HCT116 (cell line): ENCODE data around the gene KRT6C. TPM values are rescaled to one million over a fixed set of nuclear protein-coding genes. Genes with fewer than 3 reads are reported as not detected.

Experiments
- ATAC-seq: fragments of 200-7000 bp; cut with Tn5 transposase; 2 replicates; pipeline ENCODE4 v1.9.1; 2020; ENCODE audit warnings: mild to moderate bottlenecking, moderate library complexity
- BruUV-seq: library from RNA; stranded (reverse); fragments of 400-500 nt; replicated peaks from 2 replicates; lab custom pipeline; 2021; lab: Mats Ljungman, UMichigan
- CTCF ChIA-PET: fragments of 300-600 bp; sonication (Branson Sonifier 250); formaldehyde crosslinking; loops from one replicate; lab custom pipeline; 2021; ENCODE audit warnings: antibody characterized with exemption; lab: Charles Lee
- POLR2A ChIA-PET: fragments of 300-600, 350-600 bp; sonication (Branson Sonifier 250); formaldehyde crosslinking; loops from one replicate; lab custom pipeline; 2021; ENCODE audit warnings: antibody characterized with exemption; lab: Charles Lee
- RAD21 ChIA-PET, 2 experiments: fragments of 300-600 bp; sonication (Branson Sonifier 250); formaldehyde crosslinking; loops; one replicate each; lab custom pipeline; 2023; ENCODE audit warnings: low total read pairs in 2 of 2; ENCODE audit not compliant: uncharacterized antibody in 2 of 2, unreplicated experiment in 2 of 2, low non-redundant PET in 1 of 2; lab: Charles Lee
- DNase-seq: peaks from one replicate; pipeline ENCODE4 v3.0.0-alpha.2; 2010; ENCODE audit warnings: low read depth, low spot score
- H2AFZ ChIP-seq: fragments of 200-600 bp; shearing (Covaris generic), sonication (generic); 2 replicates; pipeline ENCODE4 v1.6.1; 2017; ENCODE audit warnings: low read depth, mixed run types, mixed read lengths, antibody characterized with exemption, low read length; ENCODE audit not compliant: poor library complexity, severe bottlenecking
- H3K27ac ChIP-seq: 2 replicates; pipeline ENCODE4 v1.5.1; 2012; ENCODE audit warnings: low read depth, low read length
- H3K27me3 ChIP-seq: fragments of 200-600 bp; sonication (generic); 2 replicates; pipeline ENCODE4 v1.6.1; 2016; ENCODE audit warnings: mixed run types, low read length, mixed read lengths; ENCODE audit not compliant: insufficient read depth
- H3K36me3 ChIP-seq, 2 experiments: fragments of 200-500 bp in 1 of 2; fragments of 200-600 bp in 1 of 2; sonication (Bioruptor generic) in 1 of 2; sonication (generic) in 1 of 2; 2 replicates each; pipeline versions ENCODE4 v1.5.1 to v1.6.1; 2014 to 2016; ENCODE audit warnings: low read length in 2 of 2, inconsistent platforms in 1 of 2, mixed read lengths in 1 of 2, mixed run types in 1 of 2; ENCODE audit not compliant: insufficient read depth in 2 of 2, control insufficient read depth in 1 of 2
- H3K4me1 ChIP-seq, 2 experiments: fragments of 200-600 bp in 1 of 2; sonication (generic) in 1 of 2; 2 replicates each; pipeline versions ENCODE4 v1.5.1 to v1.6.1; 2012 to 2017; ENCODE audit warnings: low read length in 2 of 2, inconsistent platforms in 1 of 2, mild to moderate bottlenecking in 1 of 2, mixed read lengths in 1 of 2, mixed run types in 1 of 2, moderate library complexity in 1 of 2; ENCODE audit not compliant: insufficient read depth in 2 of 2, control insufficient read depth in 1 of 2
- H3K4me2 ChIP-seq: fragments of 200-600 bp; sonication (generic); 2 replicates; pipeline ENCODE4 v1.6.1; 2017; ENCODE audit warnings: mixed run types, low read length, mixed read lengths
- H3K4me3 ChIP-seq, 2 experiments: fragments of 200-600 bp in 1 of 2; sonication (generic) in 1 of 2; replicated peaks in 1 of 2; 2 replicates each; pipeline ENCODE4 v1.5.1; 2011 to 2016; ENCODE audit warnings: low read length in 2 of 2, control low read depth in 1 of 2, low read depth in 1 of 2, mild to moderate bottlenecking in 1 of 2, mixed read lengths in 1 of 2, mixed run types in 1 of 2
- H3K79me2 ChIP-seq: fragments of 200-600 bp; sonication (generic); 2 replicates; pipeline ENCODE4 v1.6.1; 2017; ENCODE audit warnings: mild to moderate bottlenecking, mixed run types, low read length, moderate library complexity, mixed read lengths; ENCODE audit not compliant: insufficient read depth
- H3K9ac ChIP-seq: fragments of 200-600 bp; sonication (generic); 2 replicates; pipeline ENCODE4 v1.6.1; 2016; ENCODE audit warnings: low read length, mixed read lengths
- H3K9me2 ChIP-seq: fragments of 200-600 bp; sonication (generic), shearing (Covaris generic); 2 replicates; pipeline ENCODE4 v1.6.1; 2017; ENCODE audit warnings: mixed run types, mild to moderate bottlenecking, moderate library complexity; ENCODE audit not compliant: insufficient read depth
- H3K9me3 ChIP-seq, 2 experiments: fragments of 200-500 bp in 1 of 2; fragments of 200-600 bp in 1 of 2; sonication (Bioruptor generic) in 1 of 2; sonication (generic) in 1 of 2; 2 replicates each; pipeline ENCODE4 v1.6.1; 2014 to 2017; ENCODE audit warnings: low read length in 2 of 2, mixed read lengths in 2 of 2, inconsistent platforms in 1 of 2, low read depth in 1 of 2, mild to moderate bottlenecking in 1 of 2, mixed run types in 1 of 2, moderate library complexity in 1 of 2; ENCODE audit not compliant: control insufficient read depth in 1 of 2, insufficient read depth in 1 of 2
- H4K20me1 ChIP-seq: fragments of 200-600 bp; sonication (generic), shearing (Covaris generic); 2 replicates; pipeline ENCODE4 v1.6.1; 2017; ENCODE audit warnings: mixed run types, mild to moderate bottlenecking, moderate library complexity; ENCODE audit not compliant: insufficient read depth
- CBX3 ChIP-seq: IDR thresholded peaks from 2 replicates; pipeline ENCODE4 v1.6.1; 2012; ENCODE audit warnings: low read depth
- CEBPB ChIP-seq: IDR thresholded peaks from 2 replicates; pipeline ENCODE4 v1.6.1; 2012; ENCODE audit warnings: low read depth
- EGR1 ChIP-seq: IDR thresholded peaks from 2 replicates; pipeline ENCODE4 v1.6.1; 2012; ENCODE audit warnings: low read depth
- ELF1 ChIP-seq: IDR thresholded peaks from 2 replicates; pipeline ENCODE4 v1.6.1; 2012; ENCODE audit warnings: low read depth, borderline replicate concordance
- EZH2phosphoT487 ChIP-seq: fragments of 200-600 bp; IDR thresholded peaks from 2 replicates; pipeline ENCODE4 v1.6.1; 2018; ENCODE audit warnings: antibody characterized with exemption, borderline replicate concordance
- FOSL1 ChIP-seq: IDR thresholded peaks from 2 replicates; pipeline ENCODE4 v1.6.1; 2012; ENCODE audit warnings: low read depth
- JUND ChIP-seq: IDR thresholded peaks from 2 replicates; pipeline ENCODE4 v1.6.1; 2012
- POLR2A ChIP-seq: IDR thresholded peaks from 2 replicates; pipeline ENCODE4 v1.7.0; 2011; ENCODE audit warnings: borderline replicate concordance; ENCODE audit not compliant: insufficient read depth, insufficient read length; ENCODE audit errors: extremely low read depth
- POLR2AphosphoS5 ChIP-seq: IDR thresholded peaks from 2 replicates; pipeline ENCODE4 v1.6.1; 2011; ENCODE audit warnings: mild to moderate bottlenecking, low read depth, low read length, moderate library complexity
- RAD21 ChIP-seq: IDR thresholded peaks from 2 replicates; pipeline ENCODE4 v1.6.1; 2012; ENCODE audit warnings: low read depth, mild to moderate bottlenecking
- SIN3A ChIP-seq: IDR thresholded peaks from 2 replicates; pipeline ENCODE4 v1.6.1; 2012; ENCODE audit warnings: low read depth
- SP1 ChIP-seq: IDR thresholded peaks from 2 replicates; pipeline ENCODE4 v1.6.1; 2012; ENCODE audit warnings: low read depth
- SRF ChIP-seq: IDR thresholded peaks from 2 replicates; pipeline ENCODE4 v1.6.1; 2012; ENCODE audit warnings: low read depth
- TCF7L2 ChIP-seq: IDR thresholded peaks from 2 replicates; pipeline ENCODE4 v1.7.0; 2011; ENCODE audit warnings: borderline replicate concordance, inconsistent platforms; ENCODE audit not compliant: insufficient read depth, insufficient read length; ENCODE audit errors: extremely low read depth
- ZFX ChIP-seq: fragments of 450-650 bp; IDR thresholded peaks from 2 replicates; pipeline ENCODE4 v1.6.1; 2017
- intact Hi-C: fragments of 100-400 bp; cut with micrococcal nuclease; formaldehyde crosslinking; loops from 2 replicates; pipeline ENCODE4 v1.10.0; 2022
- total RNA-seq: library from RNA; stranded (reverse); gene quantifications from one replicate; pipeline ENCODE4 v1.2.1, GENCODE V29; 2021; ENCODE audit not compliant: unreplicated experiment
- TF ChIP-seq, protein P1 (sequence below), 3 experiments: fragments of 200-600 bp in 1 of 3; sonication (generic) in 1 of 3; IDR thresholded peaks in 2 of 3; conservative IDR thresholded peaks in 1 of 3; 2 replicates each; pipeline ENCODE4 v1.5.1; 2012 to 2017; ENCODE audit warnings: low read depth in 2 of 3, low read length in 2 of 3, antibody characterized with exemption in 1 of 3, borderline replicate concordance in 1 of 3, control low read depth in 1 of 3, mild to moderate bottlenecking in 1 of 3, mixed read lengths in 1 of 3, mixed run types in 1 of 3, moderate library complexity in 1 of 3; ENCODE audit not compliant: insufficient read depth in 1 of 3
- TF ChIP-seq, protein P2 (sequence below): IDR thresholded peaks from 2 replicates; pipeline ENCODE4 v1.6.1; 2012; ENCODE audit warnings: low read depth

Gene KRT6C
- total RNA-seq, 1 experiment from 2014 or later, result not detected

DNA sequence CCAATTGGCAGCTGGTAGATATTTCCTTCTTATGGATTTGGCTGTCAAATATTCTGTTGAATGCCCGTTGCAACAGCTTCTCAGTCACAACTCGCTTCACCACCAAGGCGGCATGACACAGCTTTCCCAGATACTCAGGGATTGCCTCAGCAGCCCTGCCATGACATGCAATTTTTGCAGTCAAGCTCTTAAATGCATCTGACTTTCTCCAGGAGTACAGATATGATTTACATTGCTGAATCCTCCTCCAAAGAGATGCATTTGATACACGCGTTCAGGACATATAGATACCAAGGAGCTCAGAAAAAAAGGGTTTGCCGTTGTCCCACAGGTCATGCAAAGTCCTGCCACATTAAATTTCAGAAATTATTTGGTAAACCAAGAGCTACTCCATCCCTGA is 40.1 kb upstream of the KRT6C start:
- no peak for ATAC-seq
- DNase-seq, result no peak
- no peaks in the 10 kb centered on the region for H3K9me2 ChIP-seq
- no peaks in the 10 kb centered on the region for H3K9me3 ChIP-seq
- no peaks in the 10 kb centered on the region for H4K20me1 ChIP-seq
- no peaks in the 10 kb centered on the region for H3K27me3 ChIP-seq
- H3K4me2 ChIP-seq, result no peak overlapping the region
- no peak for TF ChIP-seq JUND
- no peak for TF ChIP-seq POLR2A
- TF ChIP-seq ELF1, result no peak
- no peak for TF ChIP-seq EGR1
- TF ChIP-seq, protein P1, sequence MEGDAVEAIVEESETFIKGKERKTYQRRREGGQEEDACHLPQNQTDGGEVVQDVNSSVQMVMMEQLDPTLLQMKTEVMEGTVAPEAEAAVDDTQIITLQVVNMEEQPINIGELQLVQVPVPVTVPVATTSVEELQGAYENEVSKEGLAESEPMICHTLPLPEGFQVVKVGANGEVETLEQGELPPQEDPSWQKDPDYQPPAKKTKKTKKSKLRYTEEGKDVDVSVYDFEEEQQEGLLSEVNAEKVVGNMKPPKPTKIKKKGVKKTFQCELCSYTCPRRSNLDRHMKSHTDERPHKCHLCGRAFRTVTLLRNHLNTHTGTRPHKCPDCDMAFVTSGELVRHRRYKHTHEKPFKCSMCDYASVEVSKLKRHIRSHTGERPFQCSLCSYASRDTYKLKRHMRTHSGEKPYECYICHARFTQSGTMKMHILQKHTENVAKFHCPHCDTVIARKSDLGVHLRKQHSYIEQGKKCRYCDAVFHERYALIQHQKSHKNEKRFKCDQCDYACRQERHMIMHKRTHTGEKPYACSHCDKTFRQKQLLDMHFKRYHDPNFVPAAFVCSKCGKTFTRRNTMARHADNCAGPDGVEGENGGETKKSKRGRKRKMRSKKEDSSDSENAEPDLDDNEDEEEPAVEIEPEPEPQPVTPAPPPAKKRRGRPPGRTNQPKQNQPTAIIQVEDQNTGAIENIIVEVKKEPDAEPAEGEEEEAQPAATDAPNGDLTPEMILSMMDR (IDR thresholded peaks at IDR 0.05 in 2 of 3, conservative IDR thresholded peaks at IDR 0.05 in 1 of 3; ENCODE audit: borderline replicate concordance in 1 of 3, insufficient read depth in 1 of 3, low read depth in 2 of 3, low read length in 2 of 3), result no peak
- TF ChIP-seq SIN3A, result no peak
- TF ChIP-seq CEBPB, result no peak
- TF ChIP-seq RAD21, result no peak
- TF ChIP-seq POLR2AphosphoS5, result no peak
- TF ChIP-seq SP1, result no peak
- TF ChIP-seq SRF, result no peak
- TF ChIP-seq, protein P2, sequence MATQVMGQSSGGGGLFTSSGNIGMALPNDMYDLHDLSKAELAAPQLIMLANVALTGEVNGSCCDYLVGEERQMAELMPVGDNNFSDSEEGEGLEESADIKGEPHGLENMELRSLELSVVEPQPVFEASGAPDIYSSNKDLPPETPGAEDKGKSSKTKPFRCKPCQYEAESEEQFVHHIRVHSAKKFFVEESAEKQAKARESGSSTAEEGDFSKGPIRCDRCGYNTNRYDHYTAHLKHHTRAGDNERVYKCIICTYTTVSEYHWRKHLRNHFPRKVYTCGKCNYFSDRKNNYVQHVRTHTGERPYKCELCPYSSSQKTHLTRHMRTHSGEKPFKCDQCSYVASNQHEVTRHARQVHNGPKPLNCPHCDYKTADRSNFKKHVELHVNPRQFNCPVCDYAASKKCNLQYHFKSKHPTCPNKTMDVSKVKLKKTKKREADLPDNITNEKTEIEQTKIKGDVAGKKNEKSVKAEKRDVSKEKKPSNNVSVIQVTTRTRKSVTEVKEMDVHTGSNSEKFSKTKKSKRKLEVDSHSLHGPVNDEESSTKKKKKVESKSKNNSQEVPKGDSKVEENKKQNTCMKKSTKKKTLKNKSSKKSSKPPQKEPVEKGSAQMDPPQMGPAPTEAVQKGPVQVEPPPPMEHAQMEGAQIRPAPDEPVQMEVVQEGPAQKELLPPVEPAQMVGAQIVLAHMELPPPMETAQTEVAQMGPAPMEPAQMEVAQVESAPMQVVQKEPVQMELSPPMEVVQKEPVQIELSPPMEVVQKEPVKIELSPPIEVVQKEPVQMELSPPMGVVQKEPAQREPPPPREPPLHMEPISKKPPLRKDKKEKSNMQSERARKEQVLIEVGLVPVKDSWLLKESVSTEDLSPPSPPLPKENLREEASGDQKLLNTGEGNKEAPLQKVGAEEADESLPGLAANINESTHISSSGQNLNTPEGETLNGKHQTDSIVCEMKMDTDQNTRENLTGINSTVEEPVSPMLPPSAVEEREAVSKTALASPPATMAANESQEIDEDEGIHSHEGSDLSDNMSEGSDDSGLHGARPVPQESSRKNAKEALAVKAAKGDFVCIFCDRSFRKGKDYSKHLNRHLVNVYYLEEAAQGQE, result no peak
- TF ChIP-seq ZFX, result no peak
- TF ChIP-seq EZH2phosphoT487, result no peak
- no peak for TF ChIP-seq FOSL1
- TF ChIP-seq TCF7L2, result no peak
- TF ChIP-seq CBX3, result no peak
- intact Hi-C loops, result no loop called here
- H3K4me3 ChIP-seq, result no peak overlapping the region
- BruUV-seq, result no TSS peak
- no peaks in the 10 kb centered on the region for H3K79me2 ChIP-seq
- ChIA-PET RAD21 (no interaction called here), CTCF (no interaction called here), POLR2A (no interaction called here)
- H2AFZ ChIP-seq, result no peak overlapping the region
- peaks cover 0 to 12% of the 10 kb centered on the region in 2 experiments; a peak in 2 of 4 replicates for H3K4me1 ChIP-seq
- H3K27ac ChIP-seq, result no peak overlapping the region
- no peaks in the 10 kb centered on the region for H3K36me3 ChIP-seq
- H3K9ac ChIP-seq, result no peak overlapping the region
